Glutamatergic neuron (in vitro differentiated cells): Measurements from ENCODE around the gene MTHFR. TPM values are rescaled to one million over a fixed set of nuclear protein-coding genes. Genes with fewer than 3 reads are reported as not detected.

Source experiments
- DNase-seq: peaks from one replicate; pipeline ENCODE4 v3.0.0; 2022
- H3K27ac Mint-ChIP-seq: one replicate; pipeline ENCODE4 v1.8.0; 2020; ENCODE audit warnings: mild to moderate bottlenecking, mixed read lengths, inconsistent platforms; ENCODE audit not compliant: unreplicated experiment
- H3K27me3 Mint-ChIP-seq: one replicate; pipeline ENCODE4 v1.8.0; 2020; ENCODE audit warnings: mild to moderate bottlenecking, moderate library complexity, mixed read lengths, inconsistent platforms; ENCODE audit not compliant: unreplicated experiment
- H3K36me3 Mint-ChIP-seq: one replicate; pipeline ENCODE4 v1.8.0; 2020; ENCODE audit warnings: mild to moderate bottlenecking, mixed read lengths, inconsistent platforms; ENCODE audit not compliant: unreplicated experiment
- H3K4me1 Mint-ChIP-seq: one replicate; pipeline ENCODE4 v1.8.0; 2020; ENCODE audit warnings: mild to moderate bottlenecking, low read depth, mixed read lengths, inconsistent platforms; ENCODE audit not compliant: unreplicated experiment
- H3K4me3 Mint-ChIP-seq: one replicate; pipeline ENCODE4 v1.8.0; 2020; ENCODE audit warnings: mild to moderate bottlenecking, mixed read lengths, inconsistent platforms; ENCODE audit not compliant: unreplicated experiment
- H3K9me3 Mint-ChIP-seq: one replicate; pipeline ENCODE4 v1.8.0; 2020; ENCODE audit warnings: mild to moderate bottlenecking, moderate library complexity, mixed read lengths, inconsistent platforms; ENCODE audit not compliant: unreplicated experiment
- CTCF ChIP-seq: fragments of 200-600 bp; sonication (generic); IDR thresholded peaks from one replicate; pipeline ENCODE4 v1.5.0; 2021; ENCODE audit not compliant: partially characterized antibody, unreplicated experiment
- total RNA-seq: library from RNA; stranded (reverse); fragmentation: NEBNext Ultra II Directional; extraction: Animal tissue kit (Norgen Biotek cat#: 25700); gene quantifications from one replicate; pipeline ENCODE4 v1.2.1, GENCODE V29; 2021; ENCODE audit not compliant: unreplicated experiment

Gene MTHFR
- total RNA-seq, 1 donor from 2014 or later = 83.2 TPM

- no peak overlapping the region for H3K4me3 Mint-ChIP-seq
- peaks cover 6% of the 10 kb centered on the region for H3K4me1 Mint-ChIP-seq
- peaks cover 15% of the 10 kb centered on the region for H3K27me3 Mint-ChIP-seq
- no peak for DNase-seq
- peaks cover 5% of the 10 kb centered on the region for H3K36me3 Mint-ChIP-seq
- H3K27ac Mint-ChIP-seq = no peak overlapping the region
- no peak for TF ChIP-seq CTCF
- peaks cover 2% of the 10 kb centered on the region for H3K9me3 Mint-ChIP-seq
Observed at GRCh38 chr1:11764519-11764918, 41.2 kb downstream of the MTHFR start.

- peaks cover 16% of the 10 kb centered on the region for H3K27me3 Mint-ChIP-seq
- peaks cover 5% of the 10 kb centered on the region for H3K36me3 Mint-ChIP-seq
- H3K4me1 Mint-ChIP-seq = peaks cover 6% of the 10 kb centered on the region
- no peak for TF ChIP-seq CTCF
- no peak overlapping the region for H3K4me3 Mint-ChIP-seq
- DNase-seq = no peak
- no peak overlapping the region for H3K27ac Mint-ChIP-seq
- H3K9me3 Mint-ChIP-seq = peaks cover 2% of the 10 kb centered on the region
Observed at GRCh38 chr1:11764115-11764514, 41.6 kb downstream of the MTHFR start.

GRCh38 chr1:11761988-11762406, 43.8 kb downstream of the MTHFR start, which contains the start of gene C1orf167:
TSS of gene C1orf167 (plus strand) at chr1:11762193. CDS start at chr1:11764401, 2,208 bp downstream.
- TF ChIP-seq CTCF = no peak
- peaks cover 2% of the 10 kb centered on the region for H3K9me3 Mint-ChIP-seq
- no peak within 1 kb of the TSS for H3K4me3 Mint-ChIP-seq
- peaks cover 14% of the 10 kb centered on the region for H3K27me3 Mint-ChIP-seq
- DNase-seq = no peak
- H3K36me3 Mint-ChIP-seq = peaks cover 8% of the 10 kb centered on the region
- H3K27ac Mint-ChIP-seq = no peak within 1 kb of the TSS
- peaks cover 4% of the 10 kb centered on the region for H3K4me1 Mint-ChIP-seq

GRCh38 chr1:11761285-11761684, 44.5 kb downstream of the MTHFR start:
- no peak overlapping the region for H3K27ac Mint-ChIP-seq
- H3K4me3 Mint-ChIP-seq = no peak overlapping the region
- H3K27me3 Mint-ChIP-seq = peaks cover 14% of the 10 kb centered on the region
- H3K9me3 Mint-ChIP-seq = peaks cover 2% of the 10 kb centered on the region
- TF ChIP-seq CTCF = no peak
- DNase-seq = no peak
- peaks cover 3% of the 10 kb centered on the region for H3K4me1 Mint-ChIP-seq
- H3K36me3 Mint-ChIP-seq = peaks cover 14% of the 10 kb centered on the region

GRCh38 chr1:11759791-11760190, 46.0 kb downstream of the MTHFR start:
- Mint-ChIP-seq H3K27ac (no peak overlapping the region), H3K27me3 (peaks cover 16% of the 10 kb centered on the region), H3K4me3 (no peak overlapping the region), H3K36me3 (peaks cover 19% of the 10 kb centered on the region), H3K4me1 (peaks cover 3% of the 10 kb centered on the region), H3K9me3 (peaks cover 2% of the 10 kb centered on the region)
- DNase-seq = no peak
- TF ChIP-seq CTCF = no peak
